Activated T-helper 17 cell treated with anti-CD3 and anti-CD28 coated beads, Interleukin-2, amount 50 U/mL, for 72 hours (primary cell): ENCODE results near the gene PLEKHG4B. TPM values are rescaled to one million over a fixed set of nuclear protein-coding genes. Genes with fewer than 3 reads are reported as not detected.
"Not testable (repeated sequence)": the region's sequence is repeated elsewhere in the genome, so short reads cannot be mapped to it uniquely, and the experiment has no call there.

Experiments
- ATAC-seq: fragments of 150-1000 bp; cut with Tn5 transposase; replicated peaks from 2 replicates; pipeline ENCODE4 v1.10.0; 2021; ENCODE audit warnings: mild to moderate bottlenecking, moderate library complexity
- H3K27ac Mint-ChIP-seq: one replicate; pipeline ENCODE4 v1.8.0; 2022; ENCODE audit warnings: mixed read lengths
- H3K27me3 Mint-ChIP-seq: one replicate; pipeline ENCODE4 v1.8.0; 2022; ENCODE audit warnings: mixed read lengths
- H3K36me3 Mint-ChIP-seq: one replicate; pipeline ENCODE4 v1.8.0; 2022; ENCODE audit warnings: low read depth, mild to moderate bottlenecking, mixed read lengths
- H3K4me1 Mint-ChIP-seq: one replicate; pipeline ENCODE4 v1.8.0; 2022; ENCODE audit warnings: mixed read lengths
- H3K4me3 Mint-ChIP-seq: one replicate; pipeline ENCODE4 v1.8.0; 2022; ENCODE audit warnings: mild to moderate bottlenecking, mixed read lengths
- H3K9me3 Mint-ChIP-seq: one replicate; pipeline ENCODE4 v1.8.0; 2022; ENCODE audit warnings: mixed read lengths
- total RNA-seq, 2 donors: library from RNA; stranded (reverse); gene quantifications; one replicate each; pipeline ENCODE4 v1.2.3, GENCODE V29; 2022

The PLEKHG4B gene
- total RNA-seq, 2 donors from 2014 or later: 0.11 TPM; not detected in 1

GRCh38 chr5:159448-160172, 67.6 kb downstream of the PLEKHG4B start:
- no peaks in the 10 kb centered on the region for H3K4me1 Mint-ChIP-seq
- peaks cover 23% of the 10 kb centered on the region for H3K27me3 Mint-ChIP-seq
- H3K36me3 Mint-ChIP-seq: no peaks in the 10 kb centered on the region
- no peaks in the 10 kb centered on the region for H3K9me3 Mint-ChIP-seq
- ATAC-seq: no peak
- H3K4me3 Mint-ChIP-seq: no peak overlapping the region
- no peak overlapping the region for H3K27ac Mint-ChIP-seq

- peaks cover 23% of the 10 kb centered on the region for H3K27me3 Mint-ChIP-seq
- H3K4me1 Mint-ChIP-seq: no peaks in the 10 kb centered on the region
- no peaks in the 10 kb centered on the region for H3K9me3 Mint-ChIP-seq
- no peak overlapping the region for H3K4me3 Mint-ChIP-seq
- no peak overlapping the region for H3K27ac Mint-ChIP-seq
- no peaks in the 10 kb centered on the region for H3K36me3 Mint-ChIP-seq
- no peak for ATAC-seq
These were observed 68.2 kb downstream of the PLEKHG4B start for GRCh38 chr5:160173-160510.

- Mint-ChIP-seq H3K27me3 (peaks cover 23% of the 10 kb centered on the region), H3K4me3 (no peak overlapping the region), H3K9me3 (no peaks in the 10 kb centered on the region)
These were observed 69.2 kb downstream of the PLEKHG4B start for GRCh38 chr5:160921-161802.

GRCh38 chr5:161803-162110, 69.8 kb downstream of the PLEKHG4B start:
- Mint-ChIP-seq H3K27me3 (peaks cover 23% of the 10 kb centered on the region), H3K9me3 (no peaks in the 10 kb centered on the region), H3K36me3 (no peaks in the 10 kb centered on the region), H3K4me1 (no peaks in the 10 kb centered on the region), H3K27ac (no peak overlapping the region), H3K4me3 (no peak overlapping the region)
- no peak for ATAC-seq

More at GRCh38 chr5:160921-161802, 69.2 kb downstream of the PLEKHG4B start:
- no peak overlapping the region for H3K27ac Mint-ChIP-seq
- H3K36me3 Mint-ChIP-seq: no peaks in the 10 kb centered on the region
- no peaks in the 10 kb centered on the region for H3K4me1 Mint-ChIP-seq
- no peak for ATAC-seq

- no peak for ATAC-seq
- Mint-ChIP-seq H3K36me3 (no peaks in the 10 kb centered on the region), H3K4me3 (no peak overlapping the region), H3K27ac (no peak overlapping the region), H3K27me3 (peaks cover 23% of the 10 kb centered on the region), H3K4me1 (no peaks in the 10 kb centered on the region), H3K9me3 (no peaks in the 10 kb centered on the region)
These were observed 70.2 kb downstream of the PLEKHG4B start for GRCh38 chr5:162190-162564.

- Mint-ChIP-seq H3K27ac (no peak overlapping the region), H3K9me3 (no peaks in the 10 kb centered on the region), H3K4me1 (no peaks in the 10 kb centered on the region), H3K4me3 (no peak overlapping the region), H3K27me3 (peaks cover 23% of the 10 kb centered on the region), H3K36me3 (no peaks in the 10 kb centered on the region)
- ATAC-seq: no peak
These were observed 70.8 kb downstream of the PLEKHG4B start for GRCh38 chr5:162565-163337.

- no peak overlapping the region for H3K27ac Mint-ChIP-seq
- peaks cover 23% of the 10 kb centered on the region for H3K27me3 Mint-ChIP-seq
- H3K4me3 Mint-ChIP-seq: no peak overlapping the region
- no peaks in the 10 kb centered on the region for H3K9me3 Mint-ChIP-seq
- H3K36me3 Mint-ChIP-seq: no peaks in the 10 kb centered on the region
- ATAC-seq: no peak
- H3K4me1 Mint-ChIP-seq: no peaks in the 10 kb centered on the region
These were observed 71.3 kb downstream of the PLEKHG4B start for GRCh38 chr5:163338-163620.

- H3K9me3 Mint-ChIP-seq: no peaks in the 10 kb centered on the region
- H3K4me3 Mint-ChIP-seq: no peak overlapping the region
These were observed 71.9 kb downstream of the PLEKHG4B start for GRCh38 chr5:163841-164240.

GRCh38 chr5:164244-164643, 72.3 kb downstream of the PLEKHG4B start:
- Mint-ChIP-seq H3K27ac (no peak overlapping the region), H3K9me3 (no peaks in the 10 kb centered on the region), H3K27me3 (peaks cover 18% of the 10 kb centered on the region), H3K4me3 (no peak overlapping the region), H3K36me3 (no peaks in the 10 kb centered on the region), H3K4me1 (no peaks in the 10 kb centered on the region)
- ATAC-seq: no peak

More at GRCh38 chr5:163841-164240, 71.9 kb downstream of the PLEKHG4B start:
- no peak for ATAC-seq
- Mint-ChIP-seq H3K4me1 (no peaks in the 10 kb centered on the region), H3K36me3 (no peaks in the 10 kb centered on the region), H3K27me3 (peaks cover 20% of the 10 kb centered on the region), H3K27ac (no peak overlapping the region)

- H3K4me3 Mint-ChIP-seq, H3K27ac Mint-ChIP-seq, H3K9me3 Mint-ChIP-seq, ATAC-seq, H3K36me3 Mint-ChIP-seq, H3K4me1 Mint-ChIP-seq: not testable (repeated sequence)
- H3K27me3 Mint-ChIP-seq: peaks cover 13% of the 10 kb centered on the region
These were observed 72.8 kb downstream of the PLEKHG4B start for GRCh38 chr5:164783-165182.

GRCh38 chr5:166441-167372, 74.7 kb downstream of the PLEKHG4B start:
- H3K9me3 Mint-ChIP-seq: no peaks in the 10 kb centered on the region
- H3K27me3 Mint-ChIP-seq: no peaks in the 10 kb centered on the region
- no peaks in the 10 kb centered on the region for H3K36me3 Mint-ChIP-seq
- no peak overlapping the region for H3K27ac Mint-ChIP-seq
- no peaks in the 10 kb centered on the region for H3K4me1 Mint-ChIP-seq
- ATAC-seq: no peak
- H3K4me3 Mint-ChIP-seq: no peak overlapping the region

GRCh38 chr5:167511-167910, 75.5 kb downstream of the PLEKHG4B start:
- Mint-ChIP-seq H3K36me3 (no peaks in the 10 kb centered on the region), H3K4me1 (no peaks in the 10 kb centered on the region), H3K27ac (no peak overlapping the region), H3K4me3 (no peak overlapping the region), H3K27me3 (no peaks in the 10 kb centered on the region), H3K9me3 (no peaks in the 10 kb centered on the region)
- no peak for ATAC-seq

GRCh38 chr5:167982-168660, 76.2 kb downstream of the PLEKHG4B start:
- H3K4me1 Mint-ChIP-seq: no peaks in the 10 kb centered on the region
- no peak overlapping the region for H3K27ac Mint-ChIP-seq
- H3K9me3 Mint-ChIP-seq: no peaks in the 10 kb centered on the region
- H3K4me3 Mint-ChIP-seq: no peak overlapping the region
- no peaks in the 10 kb centered on the region for H3K36me3 Mint-ChIP-seq
- peaks cover 4% of the 10 kb centered on the region for H3K27me3 Mint-ChIP-seq
- no peak for ATAC-seq
